Measurements from ENCODE around the gene TLE4. TPM values are rescaled to one million over a fixed set of nuclear protein-coding genes. Genes with fewer than 3 reads are reported as not detected.

The TLE4 gene
- total and polyA plus RNA-seq, 2 donors from 2014 or later, result 5.5 to 35.7 TPM

- Histone ChIP-seq H3K9me3 (ENCODE audit: control insufficient read depth in 2 of 3, insufficient read depth in 1 of 3, low read length in 3 of 3) (no peaks in the 10 kb centered on the region), H3K4me3 (ENCODE audit: low read length in 3 of 3) (no peak overlapping the region), H3K36me3 (ENCODE audit: control insufficient read depth in 2 of 3, insufficient read depth in 3 of 3, low read length in 3 of 3) (peaks cover 0 to 2% (median 0%) of the 10 kb centered on the region in 3 donors), H3K27me3 (ENCODE audit: control insufficient read depth, insufficient read depth, low read length) (no peaks in the 10 kb centered on the region), H3K9ac (ENCODE audit: low read length in 3 of 3) (no peak overlapping the region), H3K4me1 (ENCODE audit: control insufficient read depth in 2 of 3, insufficient read depth in 2 of 3, low read depth in 1 of 3, low read length in 3 of 3) (peaks cover 0 to 6% (median 0%) of the 10 kb centered on the region in 3 donors), H3K27ac (ENCODE audit: low read depth in 2 of 2, low read length in 2 of 2) (no peak overlapping the region)
- FAIRE-seq (no peak), DNase-seq (peak in 2 of 5 donors; percentile 23 to 45)
- TF ChIP-seq CTCF (IDR thresholded peaks at IDR 0.05; ENCODE audit: borderline replicate concordance, extremely low read depth, insufficient read depth), result no peak
- intact Hi-C loops (cut with DNase I), result no loop called here
Observed at GRCh38 chr9:79583952-79584654, 12.3 kb downstream of the TLE4 start.

GRCh38 chr9:79584655-79584982 lies 12.9 kb downstream of the TLE4 start:
- TF ChIP-seq CTCF (IDR thresholded peaks at IDR 0.05; ENCODE audit: borderline replicate concordance, extremely low read depth, insufficient read depth), result no peak
- peaks cover 0 to 2% (median 0%) of the 10 kb centered on the region in 3 donors for H3K36me3 ChIP-seq (ENCODE audit: control insufficient read depth in 2 of 3, insufficient read depth in 3 of 3, low read length in 3 of 3)
- no peak for FAIRE-seq
- intact Hi-C loops (cut with DNase I), result no loop called here
- H3K27me3 ChIP-seq (ENCODE audit: control insufficient read depth, insufficient read depth, low read length), result no peaks in the 10 kb centered on the region
- H3K27ac ChIP-seq (ENCODE audit: low read depth in 2 of 2, low read length in 2 of 2), result no peak overlapping the region
- no peaks in the 10 kb centered on the region for H3K9me3 ChIP-seq (ENCODE audit: control insufficient read depth in 2 of 3, insufficient read depth in 1 of 3, low read length in 3 of 3)
- H3K4me1 ChIP-seq (ENCODE audit: control insufficient read depth in 2 of 3, insufficient read depth in 2 of 3, low read depth in 1 of 3, low read length in 3 of 3), result peaks cover 0 to 6% (median 0%) of the 10 kb centered on the region in 3 donors
- no peak overlapping the region for H3K9ac ChIP-seq (ENCODE audit: low read length in 3 of 3)
- no peak overlapping the region for H3K4me3 ChIP-seq (ENCODE audit: low read length in 3 of 3)
- DNase-seq, result no peak

- DNase-seq (no peak), FAIRE-seq (no peak)
- no peaks in the 10 kb centered on the region for H3K27me3 ChIP-seq (ENCODE audit: control insufficient read depth, insufficient read depth, low read length)
- no peak overlapping the region for H3K4me3 ChIP-seq (ENCODE audit: low read length in 3 of 3)
- no peaks in the 10 kb centered on the region for H3K4me1 ChIP-seq (ENCODE audit: control insufficient read depth in 2 of 3, insufficient read depth in 2 of 3, low read depth in 1 of 3, low read length in 3 of 3)
- H3K9me3 ChIP-seq (ENCODE audit: control insufficient read depth in 2 of 3, insufficient read depth in 1 of 3, low read length in 3 of 3), result no peaks in the 10 kb centered on the region
- no peaks in the 10 kb centered on the region for H3K36me3 ChIP-seq (ENCODE audit: control insufficient read depth in 2 of 3, insufficient read depth in 3 of 3, low read length in 3 of 3)
- no peak overlapping the region for H3K27ac ChIP-seq (ENCODE audit: low read depth in 2 of 2, low read length in 2 of 2)
- no peak for TF ChIP-seq CTCF (IDR thresholded peaks at IDR 0.05; ENCODE audit: borderline replicate concordance, extremely low read depth, insufficient read depth)
- intact Hi-C loops (cut with DNase I), result no loop called here
- no peak overlapping the region for H3K9ac ChIP-seq (ENCODE audit: low read length in 3 of 3)
Observed at GRCh38 chr9:79588488-79589223, 16.9 kb downstream of the TLE4 start.
